NCI-H446 (cell line): ENCODE results near the gene GPN2.

ENCODE experiments used
- DNase-seq, 2 experiments: peaks; one replicate each; lab custom pipeline; 2025; lab: John Stamatoyannopoulos, UW

The GPN2 gene

GRCh38 chr1:26889551-26890466, at the start of gene GPN2:
TSS of gene GPN2 (minus strand) at chr1:26890283. CDS start at chr1:26890096, 187 bp downstream.
- peak in 1 of 2 experiments; percentile 78 for DNase-seq

GRCh38 chr1:26938659-26939025, 48.6 kb upstream of the GPN2 start:
- DNase-seq, result no peak

GRCh38 chr1:26938004-26938658, 48.0 kb upstream of the GPN2 start:
- no peak for DNase-seq

- DNase-seq, result no peak
Measured at GRCh38 chr1:26936823-26937222, 46.7 kb upstream of the GPN2 start.

- no peak for DNase-seq
Measured at GRCh38 chr1:26932531-26932930, 42.4 kb upstream of the GPN2 start.

- DNase-seq, result no peak
Measured at GRCh38 chr1:26923711-26924110, 33.6 kb upstream of the GPN2 start.

- no peak for DNase-seq
Measured at GRCh38 chr1:26922901-26923300, 32.8 kb upstream of the GPN2 start.

GRCh38 chr1:26922431-26922729, 32.3 kb upstream of the GPN2 start:
- DNase-seq, result no peak

GRCh38 chr1:26921540-26922430, 31.7 kb upstream of the GPN2 start, which contains the start of gene NUDC:
TSS of gene NUDC (plus strand) at chr1:26921743. CDS start at chr1:26921849, 106 bp downstream.
- peak; percentile 92 to 98 for DNase-seq

GRCh38 chr1:26921126-26921539, 31.1 kb upstream of the GPN2 start:
- DNase-seq, result no peak

GRCh38 chr1:26915204-26915842, 25.2 kb upstream of the GPN2 start:
- DNase-seq, result peak in 1 of 2 experiments; percentile 17

- DNase-seq, result no peak
Measured at GRCh38 chr1:26913754-26914619, 23.9 kb upstream of the GPN2 start, which contains the start of gene NR0B2. TSS of gene NR0B2 (minus strand) at chr1:26913975. CDS start at chr1:26913940, 35 bp downstream.

- no peak for DNase-seq
Measured at GRCh38 chr1:26913389-26913753, 23.3 kb upstream of the GPN2 start.

GRCh38 chr1:26912147-26912490, 22.0 kb upstream of the GPN2 start:
- DNase-seq, result no peak

GRCh38 chr1:26911399-26912146, 21.5 kb upstream of the GPN2 start:
- DNase-seq, result no peak

GRCh38 chr1:26910343-26911160, 20.5 kb upstream of the GPN2 start:
- DNase-seq, result no peak

GRCh38 chr1:26909951-26910342, 19.9 kb upstream of the GPN2 start:
- DNase-seq, result no peak

- no peak for DNase-seq
Measured at GRCh38 chr1:26907071-26907917, 17.2 kb upstream of the GPN2 start.
